C4-2B (cell line): ENCODE measurements around the gene PLK1.

Experiments
- H3K27ac ChIP-seq: fragments of 450-650 bp; 2 replicates; pipeline ENCODE4 v1.5.1; 2017
- CTCF ChIP-seq: fragments of 450-650 bp; conservative IDR thresholded peaks from 2 replicates; pipeline ENCODE4 v1.5.1; 2017; ENCODE audit warnings: mild to moderate bottlenecking
- ZFX ChIP-seq: fragments of 450-650 bp; IDR thresholded peaks from 2 replicates; pipeline ENCODE4 v1.6.1; 2017

The PLK1 gene

GRCh38 chr16:23704772-23705516 lies 26.3 kb downstream of the PLK1 start:
- no peak for TF ChIP-seq ZFX
- TF ChIP-seq CTCF, result no peak

GRCh38 chr16:23705517-23705902 lies 26.8 kb downstream of the PLK1 start:
- TF ChIP-seq ZFX (no peak), CTCF (no peak)
- H3K27ac ChIP-seq, result no peak overlapping the region

More at GRCh38 chr16:23704772-23705516, 26.3 kb downstream of the PLK1 start:
- no peak overlapping the region for H3K27ac ChIP-seq

DNA sequence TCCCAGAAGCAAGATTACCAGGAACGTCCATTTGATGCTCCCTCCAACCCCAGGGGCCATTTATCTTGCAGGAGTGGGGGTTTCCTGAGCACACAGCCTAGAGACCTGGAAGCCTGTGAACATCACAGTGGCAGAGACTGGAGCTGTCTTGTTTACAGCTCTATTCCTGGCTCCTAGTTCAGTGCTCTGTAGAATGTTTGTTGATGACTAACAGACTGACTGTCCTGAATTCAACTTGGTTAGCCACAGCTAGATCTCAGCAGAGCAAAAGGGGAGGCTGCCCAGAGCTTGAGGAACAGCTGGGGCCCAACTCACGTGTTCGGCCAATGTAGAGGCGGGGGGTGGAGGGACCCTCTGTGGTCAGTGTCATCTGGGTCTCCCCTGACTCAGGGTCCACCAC lies 27.8 kb downstream of the PLK1 start:
- no peak overlapping the region for H3K27ac ChIP-seq
- TF ChIP-seq ZFX (no peak), CTCF (no peak)

DNA sequence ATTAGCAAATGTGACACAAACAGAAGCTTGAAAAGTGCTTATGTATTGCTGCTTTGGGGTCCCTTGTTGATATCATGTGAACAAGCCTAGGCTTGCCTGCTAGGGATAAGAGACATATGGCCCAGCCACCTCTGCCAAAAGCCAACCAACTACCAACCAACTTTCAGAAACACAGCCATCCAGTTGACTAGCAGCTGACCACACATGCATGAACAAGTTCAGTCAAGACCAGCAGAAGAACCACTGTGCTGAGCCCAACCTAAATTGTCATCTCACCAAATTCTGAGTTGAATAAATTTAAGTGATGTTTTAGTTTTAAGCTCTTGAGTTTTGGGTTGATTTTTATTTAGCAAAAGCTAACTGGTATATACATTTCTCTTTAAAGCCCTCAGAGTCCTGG lies 30.8 kb downstream of the PLK1 start:
- TF ChIP-seq ZFX (no peak), CTCF (no peak)
- H3K27ac ChIP-seq, result no peak overlapping the region

DNA sequence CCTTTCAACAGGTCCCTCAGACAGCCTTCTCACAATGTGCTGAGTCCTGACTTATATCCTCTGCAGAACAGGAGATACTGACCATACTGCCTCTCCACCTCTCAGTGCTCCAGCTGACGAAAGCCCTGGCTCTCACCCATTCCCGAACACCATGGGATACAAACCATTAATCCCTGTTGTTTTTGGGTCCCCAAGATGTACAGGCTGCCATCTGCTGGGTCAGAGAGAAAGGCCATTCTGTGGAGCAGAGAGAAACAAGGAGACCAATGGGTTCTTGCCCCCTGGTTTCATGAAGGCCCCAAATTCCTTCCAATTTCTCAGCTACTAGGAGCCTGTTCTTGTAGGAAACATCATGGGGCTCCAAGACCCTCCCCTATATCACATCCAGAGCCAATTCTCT lies 31.3 kb downstream of the PLK1 start:
- H3K27ac ChIP-seq, result no peak overlapping the region
- no peak for TF ChIP-seq CTCF
- no peak for TF ChIP-seq ZFX

- no peak for TF ChIP-seq ZFX
- no peak for TF ChIP-seq CTCF
These were observed 31.8 kb downstream of the PLK1 start for GRCh38 chr16:23710504-23710903.

GRCh38 chr16:23711785-23712184 lies 33.1 kb downstream of the PLK1 start:
- TF ChIP-seq ZFX, result no peak
- no peak for TF ChIP-seq CTCF
- H3K27ac ChIP-seq, result no peak overlapping the region

More at GRCh38 chr16:23710504-23710903, 31.8 kb downstream of the PLK1 start:
- no peak overlapping the region for H3K27ac ChIP-seq
